WERI-Rb-1 (cell line): ENCODE results near the gene DPP4.
"Not testable (repeated sequence)": the region's sequence is repeated elsewhere in the genome, so short reads cannot be mapped to it uniquely, and the experiment has no call there.

Experiments used
- DNase-seq: peaks from one replicate; pipeline ENCODE4 v3.0.0-alpha.2; 2020
- H3K27ac ChIP-seq: fragments of 250-450 bp; sonication (Bioruptor Pico); 2 replicates; pipeline ENCODE4 v1.5.1; 2020; ENCODE audit warnings: mild to moderate bottlenecking, moderate library complexity
- H3K27me3 ChIP-seq: fragments of 250-450 bp; sonication (Bioruptor Pico); 2 replicates; pipeline ENCODE4 v1.5.1; 2021; ENCODE audit warnings: mild to moderate bottlenecking, low read depth, moderate library complexity; ENCODE audit not compliant: insufficient read depth, severe bottlenecking
- H3K36me3 ChIP-seq: fragments of 250-450 bp; sonication (Bioruptor Pico); 2 replicates; pipeline ENCODE4 v1.5.1; 2020; ENCODE audit warnings: mild to moderate bottlenecking, moderate library complexity
- H3K4me3 ChIP-seq: 2 replicates; pipeline ENCODE4 v1.5.1; 2011; ENCODE audit warnings: low read depth, mild to moderate bottlenecking, control low read depth, low read length
- H3K9me3 ChIP-seq: fragments of 250-450 bp; sonication (Bioruptor Pico); 2 replicates; pipeline ENCODE4 v1.5.1; 2021; ENCODE audit warnings: mild to moderate bottlenecking, moderate library complexity; ENCODE audit not compliant: severe bottlenecking
- TF ChIP-seq, protein P1 (sequence below): IDR thresholded peaks from 2 replicates; pipeline ENCODE4 v1.5.1; 2011; ENCODE audit warnings: low read depth, mild to moderate bottlenecking, control low read depth, inconsistent platforms, low read length

The DPP4 gene

DNA sequence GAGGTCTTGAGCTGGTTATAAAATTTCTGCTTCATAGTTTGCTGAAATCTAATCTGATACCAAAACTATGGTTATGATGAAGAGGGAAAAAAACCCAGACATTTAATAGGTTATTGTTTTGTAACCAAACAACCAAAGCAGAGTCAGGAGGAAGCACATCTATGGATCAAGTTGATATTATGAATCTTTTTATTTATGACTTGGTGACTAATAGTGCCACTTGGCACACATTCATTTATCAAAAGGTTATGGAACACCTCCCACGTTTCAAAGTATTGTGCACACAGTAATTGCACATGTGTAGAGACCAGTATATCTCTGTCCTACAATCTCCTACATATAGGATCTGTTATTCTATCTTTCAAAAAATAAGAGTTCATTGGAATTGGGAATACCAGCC is 93.0 kb downstream of the DPP4 start:
- Histone ChIP-seq H3K36me3 (no peaks in the 10 kb centered on the region), H3K9me3 (no peaks in the 10 kb centered on the region), H3K4me3 (no peak overlapping the region), H3K27ac (no peak overlapping the region), H3K27me3 (no peaks in the 10 kb centered on the region)
- TF ChIP-seq, protein P1, sequence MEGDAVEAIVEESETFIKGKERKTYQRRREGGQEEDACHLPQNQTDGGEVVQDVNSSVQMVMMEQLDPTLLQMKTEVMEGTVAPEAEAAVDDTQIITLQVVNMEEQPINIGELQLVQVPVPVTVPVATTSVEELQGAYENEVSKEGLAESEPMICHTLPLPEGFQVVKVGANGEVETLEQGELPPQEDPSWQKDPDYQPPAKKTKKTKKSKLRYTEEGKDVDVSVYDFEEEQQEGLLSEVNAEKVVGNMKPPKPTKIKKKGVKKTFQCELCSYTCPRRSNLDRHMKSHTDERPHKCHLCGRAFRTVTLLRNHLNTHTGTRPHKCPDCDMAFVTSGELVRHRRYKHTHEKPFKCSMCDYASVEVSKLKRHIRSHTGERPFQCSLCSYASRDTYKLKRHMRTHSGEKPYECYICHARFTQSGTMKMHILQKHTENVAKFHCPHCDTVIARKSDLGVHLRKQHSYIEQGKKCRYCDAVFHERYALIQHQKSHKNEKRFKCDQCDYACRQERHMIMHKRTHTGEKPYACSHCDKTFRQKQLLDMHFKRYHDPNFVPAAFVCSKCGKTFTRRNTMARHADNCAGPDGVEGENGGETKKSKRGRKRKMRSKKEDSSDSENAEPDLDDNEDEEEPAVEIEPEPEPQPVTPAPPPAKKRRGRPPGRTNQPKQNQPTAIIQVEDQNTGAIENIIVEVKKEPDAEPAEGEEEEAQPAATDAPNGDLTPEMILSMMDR: no peak
- DNase-seq: no peak

DNA sequence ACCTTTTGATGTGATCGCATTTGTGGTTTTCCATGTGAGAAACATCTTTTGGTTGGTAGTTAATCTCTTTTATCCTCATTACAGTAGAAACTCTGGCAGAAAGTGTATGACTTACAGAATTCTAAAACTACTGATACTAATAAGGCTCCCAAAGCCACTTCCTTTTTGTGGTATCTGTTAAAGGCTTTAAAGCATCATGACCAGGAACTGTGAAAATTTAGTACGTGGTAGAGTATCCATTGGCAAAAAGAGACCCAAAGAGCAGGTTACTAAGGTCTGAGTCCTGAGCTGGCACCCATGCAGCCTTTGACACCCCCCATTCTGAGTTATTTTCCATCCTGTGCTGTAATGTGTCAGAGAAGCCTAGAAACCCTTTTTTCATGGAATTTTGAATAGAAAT is 94.5 kb downstream of the DPP4 start:
- TF ChIP-seq, protein P1: no peak
- no peak overlapping the region for H3K4me3 ChIP-seq
- H3K9me3 ChIP-seq: no peaks in the 10 kb centered on the region
- DNase-seq: no peak
- no peak overlapping the region for H3K27ac ChIP-seq
- H3K27me3 ChIP-seq: no peaks in the 10 kb centered on the region
- no peaks in the 10 kb centered on the region for H3K36me3 ChIP-seq

DNA sequence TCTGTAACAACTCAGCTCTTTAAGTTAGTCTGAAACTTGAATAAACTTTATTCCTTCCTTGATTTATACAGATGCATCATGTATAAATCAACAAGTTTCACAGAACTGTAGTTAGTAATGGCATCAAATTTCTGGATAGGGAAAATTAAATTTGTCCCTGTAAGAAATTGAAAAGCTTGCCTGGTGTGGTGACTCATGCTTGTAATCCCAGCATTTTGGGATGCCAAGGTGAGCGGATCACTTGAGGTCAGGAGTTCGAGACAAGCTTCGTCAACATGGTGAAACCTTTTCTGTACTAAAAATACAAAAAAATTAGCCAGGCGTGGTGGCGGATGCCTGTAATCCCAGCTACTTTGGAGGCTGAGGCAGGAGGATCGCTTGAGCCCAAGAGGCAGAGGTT is 96.1 kb downstream of the DPP4 start:
- not testable (repeated sequence) for H3K27ac ChIP-seq, H3K36me3 ChIP-seq, H3K4me3 ChIP-seq, DNase-seq, H3K9me3 ChIP-seq, H3K27me3 ChIP-seq

DNA sequence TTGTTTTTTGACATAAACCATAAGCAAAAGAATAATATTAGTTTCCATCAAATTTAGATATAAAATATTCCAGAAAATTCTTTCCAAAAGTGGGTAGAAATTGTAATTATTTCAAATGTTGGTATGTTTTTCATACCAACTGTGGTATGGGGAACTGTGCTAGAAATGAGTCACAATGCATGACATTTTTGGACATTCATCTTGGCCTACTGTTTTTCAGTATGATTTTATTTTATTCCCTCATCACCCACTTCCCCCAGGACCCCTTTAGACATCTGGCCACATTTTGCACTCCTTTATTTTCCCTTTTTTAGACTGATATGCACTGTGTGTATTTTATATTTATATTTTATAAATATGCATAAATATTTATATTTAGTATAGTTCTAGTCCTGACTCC is 97.1 kb downstream of the DPP4 start:
- TF ChIP-seq, protein P1: no peak
- Histone ChIP-seq H3K4me3 (no peak overlapping the region), H3K27me3 (no peaks in the 10 kb centered on the region), H3K9me3 (no peaks in the 10 kb centered on the region), H3K36me3 (no peaks in the 10 kb centered on the region), H3K27ac (no peak overlapping the region)
- DNase-seq: no peak

DNA sequence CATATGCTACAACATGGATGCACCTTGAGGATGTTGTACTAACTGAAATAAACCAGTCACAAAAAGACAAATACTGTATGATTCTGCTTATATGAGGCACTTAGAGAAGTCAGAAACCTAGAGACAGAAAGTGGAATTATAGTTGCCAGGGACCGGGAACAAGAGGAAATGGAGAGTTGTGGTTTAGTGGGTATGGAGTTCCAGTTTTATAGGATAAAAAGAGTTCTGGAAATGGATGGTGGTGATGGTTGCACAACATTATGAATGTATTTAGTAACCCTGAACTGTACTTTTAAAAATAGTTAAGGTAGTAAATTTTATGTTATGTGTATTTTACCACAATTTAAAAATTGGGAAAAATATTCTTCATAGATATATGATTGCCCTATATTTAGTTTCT is 97.7 kb downstream of the DPP4 start:
- no peaks in the 10 kb centered on the region for H3K9me3 ChIP-seq
- TF ChIP-seq, protein P1: no peak
- DNase-seq: no peak
- no peak overlapping the region for H3K27ac ChIP-seq
- H3K36me3 ChIP-seq: no peaks in the 10 kb centered on the region
- H3K4me3 ChIP-seq: no peak overlapping the region
- H3K27me3 ChIP-seq: no peaks in the 10 kb centered on the region

DNA sequence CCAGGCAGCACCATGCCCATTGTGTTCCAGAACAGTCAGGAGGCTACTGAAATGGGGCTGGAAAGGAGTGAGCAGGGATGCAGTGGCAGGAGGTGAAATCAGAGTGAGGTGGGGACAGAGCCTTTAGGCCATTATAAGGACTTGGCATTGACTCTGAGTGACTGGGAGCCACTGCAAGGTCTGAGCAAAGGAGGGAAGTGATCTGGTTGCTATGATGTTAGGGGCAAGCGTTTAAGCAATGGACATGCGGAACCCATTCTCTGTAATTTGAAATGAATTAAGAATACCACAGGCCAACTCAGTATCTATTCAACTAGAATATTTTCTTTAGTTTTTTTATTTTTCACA is 98.2 kb downstream of the DPP4 start:
- TF ChIP-seq, protein P1: no peak

More for the DNA sequence above, 98.2 kb downstream of the DPP4 start:
- H3K27me3 ChIP-seq: no peaks in the 10 kb centered on the region
- no peak overlapping the region for H3K27ac ChIP-seq
- no peaks in the 10 kb centered on the region for H3K9me3 ChIP-seq
- H3K36me3 ChIP-seq: no peaks in the 10 kb centered on the region
- no peak overlapping the region for H3K4me3 ChIP-seq
- no peak for DNase-seq
